LHCN-M2 (cell line): ENCODE measurements around the gene ZNF701. TPM values are rescaled to one million over a fixed set of nuclear protein-coding genes. Genes with fewer than 3 reads are reported as not detected.
"Not testable (repeated sequence)": the region's sequence is repeated elsewhere in the genome, so short reads cannot be mapped to it uniquely, and the experiment has no call there.

Experiments
- DNase-seq: peaks from one replicate; pipeline ENCODE4 v3.0.0-alpha.2; 2012; ENCODE audit warnings: low read depth
- total RNA-seq: library from RNA; depleted of rRNA; stranded (reverse); fragments of >200 nt; gene quantifications from 2 replicates; pipeline ENCODE4 v1.2.3, GENCODE V29; 2014

The ZNF701 gene
- total RNA-seq, 1 experiment from 2014 or later: 8.0 TPM

DNA sequence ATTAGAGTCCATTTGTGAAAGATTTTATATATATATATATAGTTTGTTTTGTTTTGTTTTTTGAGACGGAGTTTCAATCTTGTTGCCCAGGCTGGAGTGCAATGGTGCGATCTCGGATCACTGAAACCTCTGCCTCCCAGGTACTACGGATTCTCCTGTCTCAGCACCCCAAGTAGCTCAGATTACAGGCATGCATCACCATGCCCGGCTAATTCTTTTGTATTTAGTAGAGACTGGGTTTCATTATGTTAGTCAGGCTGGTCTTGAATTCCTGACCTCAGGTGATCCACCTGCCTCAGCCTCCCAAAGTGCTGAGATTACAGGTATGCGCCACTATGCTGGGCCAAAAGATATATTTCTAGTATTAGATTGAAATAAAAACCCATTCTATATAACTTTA lies 4.0 kb upstream of the ZNF701 start:
- DNase-seq: no peak

- peak; percentile 67 for DNase-seq
Measured at GRCh38 chr19:52566588-52566987, 3.5 kb upstream of the ZNF701 start.

DNA sequence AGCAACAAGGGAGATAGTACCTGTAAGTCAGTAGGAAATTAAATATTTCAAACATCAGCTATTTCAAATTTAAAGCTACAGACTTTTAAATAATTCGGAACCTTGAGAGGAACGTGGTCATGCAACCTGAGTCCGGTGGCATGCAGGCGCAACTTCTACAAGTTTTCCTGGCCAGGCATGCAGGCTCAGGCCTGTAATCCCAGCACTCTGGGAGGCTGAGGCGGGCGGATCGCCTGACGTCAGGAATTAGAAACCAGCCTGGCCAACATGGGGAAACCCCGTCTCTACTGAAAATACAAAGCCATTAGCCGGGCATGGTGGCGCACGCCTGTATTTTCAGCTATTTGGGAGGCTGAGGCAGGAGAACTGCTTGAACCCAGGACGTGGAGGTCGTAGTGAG lies 2.2 kb upstream of the ZNF701 start:
- no peak for DNase-seq

DNA sequence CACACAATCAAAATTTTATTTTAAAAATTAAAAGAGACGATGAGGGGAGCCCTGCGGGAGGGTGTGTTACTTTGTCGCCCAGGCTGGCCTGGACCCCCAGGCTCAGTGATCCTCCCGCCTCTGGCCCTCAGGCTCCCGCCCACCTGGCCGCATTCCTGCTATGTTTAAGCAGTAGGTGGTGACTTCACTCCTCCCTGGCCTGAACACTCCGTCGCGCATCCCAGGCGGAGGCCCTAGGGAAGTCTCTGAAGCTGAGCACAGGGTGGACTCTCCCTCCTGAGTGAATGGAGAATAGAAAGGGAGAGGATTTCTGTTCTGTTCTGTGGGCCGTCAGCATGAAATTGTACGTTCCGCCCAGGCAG lies 468 bp upstream of the ZNF701 start:
- not testable (repeated sequence) for DNase-seq

- no peak for DNase-seq
Measured at GRCh38 chr19:52584736-52585440, 14.8 kb downstream of the ZNF701 start.

DNA sequence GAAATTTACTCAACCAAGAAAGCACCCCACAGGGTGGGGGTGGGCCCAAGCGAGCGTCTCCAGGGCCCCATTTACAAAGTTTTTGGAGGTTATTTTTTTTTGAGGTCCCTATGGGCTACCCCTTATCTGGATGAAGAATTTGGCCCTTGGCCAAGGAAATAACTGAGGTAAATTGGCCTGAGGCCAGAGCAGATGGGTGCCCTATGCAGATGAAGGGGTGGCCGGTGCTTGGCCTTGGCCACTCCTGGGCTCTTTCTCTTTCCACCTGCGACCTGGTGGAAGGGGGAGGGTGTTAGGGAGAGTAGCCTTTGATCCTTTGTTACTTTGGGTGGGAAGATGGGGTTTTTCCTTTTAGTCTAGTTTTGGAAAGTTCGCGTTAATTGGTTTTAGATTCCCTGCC lies 15.5 kb downstream of the ZNF701 start:
- no peak for DNase-seq

DNA sequence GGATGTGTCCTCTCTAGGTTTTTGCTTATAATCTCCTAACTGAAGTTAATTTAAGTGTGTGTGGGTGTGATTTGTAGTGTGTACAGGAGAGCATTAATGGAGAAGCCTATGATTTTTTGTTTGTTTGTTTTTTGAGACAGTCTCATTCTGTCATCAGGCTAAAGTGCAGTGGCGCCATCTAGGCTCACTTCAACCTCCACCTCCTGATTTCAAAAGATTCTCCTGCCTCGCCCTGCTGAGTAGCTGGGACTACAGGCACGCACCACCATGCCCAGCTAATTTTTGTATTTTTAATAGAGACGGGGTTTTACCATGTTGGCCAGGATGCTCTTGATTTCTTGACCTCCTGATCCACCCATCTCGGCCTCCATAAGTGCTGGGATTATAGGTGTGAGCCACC lies 20.6 kb downstream of the ZNF701 start:
- no peak for DNase-seq

DNA sequence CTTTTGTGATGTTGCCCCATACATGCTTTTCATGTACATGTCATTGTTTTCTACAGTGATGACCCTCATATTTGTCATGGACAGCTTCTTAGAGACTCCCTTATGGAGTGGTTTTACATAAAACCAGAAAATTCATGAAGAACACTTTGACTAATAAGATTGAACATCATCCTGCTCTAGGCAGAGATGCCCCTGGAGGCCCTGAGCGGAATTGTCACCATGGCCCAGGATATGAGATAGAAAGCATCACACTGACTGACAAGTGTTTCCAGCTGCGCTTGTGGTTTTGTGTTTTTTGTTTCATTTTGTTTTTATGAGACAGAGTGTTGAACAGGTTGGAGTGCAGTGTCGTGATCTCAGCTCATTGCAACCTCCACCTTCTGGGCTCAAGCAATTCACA lies 22.2 kb downstream of the ZNF701 start:
- DNase-seq: no peak

DNA sequence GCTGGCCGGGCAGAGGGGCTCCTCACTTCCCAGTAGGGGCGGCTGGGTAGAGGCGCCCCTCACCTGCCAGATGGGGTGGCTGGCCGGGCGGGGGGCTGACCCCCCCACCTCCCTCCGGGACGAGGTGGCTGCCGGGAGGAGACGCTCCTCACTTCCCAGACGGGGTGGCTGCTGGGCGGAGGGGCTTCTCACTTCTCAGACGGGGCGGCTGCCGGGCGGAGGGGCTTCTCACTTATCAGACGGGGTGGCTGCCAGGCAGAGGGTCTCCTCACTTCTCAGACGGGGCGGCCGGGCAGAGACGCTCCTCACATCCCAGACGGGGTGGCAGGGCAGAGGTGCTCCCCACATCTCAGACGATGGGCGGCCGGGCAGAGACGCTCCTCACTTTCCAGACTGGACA lies 23.4 kb downstream of the ZNF701 start:
- not testable (repeated sequence) for DNase-seq

DNA sequence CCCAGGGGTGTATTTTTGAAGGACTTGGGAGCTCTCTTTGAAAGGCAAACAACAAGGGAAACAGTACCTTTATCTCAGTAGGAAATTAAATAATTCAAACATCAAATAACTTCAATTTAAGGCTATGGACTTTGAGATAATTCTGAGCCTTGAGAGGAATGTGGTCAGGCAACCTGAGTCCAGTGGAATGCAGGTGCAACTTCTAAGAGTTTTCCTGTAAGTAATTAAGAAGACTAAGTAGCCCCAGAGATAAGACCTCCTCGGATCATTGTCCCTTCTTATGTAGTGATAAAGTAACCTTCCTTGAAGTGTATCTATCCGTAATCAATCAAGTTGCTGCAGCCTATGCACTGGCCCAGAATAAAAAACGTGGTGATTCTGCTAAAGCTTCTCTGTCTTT lies 29.2 kb downstream of the ZNF701 start:
- DNase-seq: no peak

DNA sequence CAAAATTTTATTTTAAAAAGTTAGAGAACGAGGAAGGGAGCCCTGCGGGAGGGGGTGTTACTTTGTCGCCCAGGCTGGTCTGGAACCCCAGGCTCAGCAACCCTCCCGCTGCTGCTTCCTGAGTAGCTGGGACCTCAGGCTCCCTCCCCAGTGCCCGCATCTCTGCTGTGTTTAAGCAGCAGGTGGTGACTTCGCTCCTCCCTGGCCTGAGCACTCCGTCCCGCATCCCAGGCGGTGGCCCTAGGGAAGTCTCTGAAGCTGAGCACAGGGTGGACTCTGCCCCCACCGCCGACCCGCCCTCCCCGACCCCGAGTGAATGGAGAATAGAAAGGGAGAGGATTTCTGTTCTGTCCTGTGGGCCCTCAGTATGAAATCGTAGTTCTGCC lies 30.5 kb downstream of the ZNF701 start:
- no peak for DNase-seq

GRCh38 chr19:52601025-52601973 lies 31.2 kb downstream of the ZNF701 start:
- DNase-seq: peak; percentile 86

GRCh38 chr19:52601974-52602366 lies 31.9 kb downstream of the ZNF701 start:
- not testable (repeated sequence) for DNase-seq

DNA sequence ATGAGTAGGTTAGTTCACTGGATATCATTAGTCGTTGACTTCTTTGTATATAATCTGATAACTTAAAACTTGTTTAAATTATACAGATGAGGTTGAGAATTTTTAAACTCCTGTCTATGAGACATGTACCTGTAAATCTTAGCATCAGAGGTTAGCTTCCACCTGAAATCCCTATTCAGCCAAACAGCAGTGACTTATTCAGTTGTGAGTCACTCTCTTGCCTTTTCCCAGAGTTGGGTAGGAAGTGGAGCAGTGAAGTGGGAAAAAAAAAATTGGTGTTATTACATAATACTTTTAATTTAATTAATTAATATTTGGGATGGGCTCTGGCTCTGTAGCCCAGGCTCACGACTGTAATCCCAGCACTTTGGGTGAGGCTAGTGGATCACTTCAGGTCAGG lies 32.9 kb downstream of the ZNF701 start:
- no peak for DNase-seq

- no peak for DNase-seq
Measured at GRCh38 chr19:52603558-52604207, 33.6 kb downstream of the ZNF701 start.

DNA sequence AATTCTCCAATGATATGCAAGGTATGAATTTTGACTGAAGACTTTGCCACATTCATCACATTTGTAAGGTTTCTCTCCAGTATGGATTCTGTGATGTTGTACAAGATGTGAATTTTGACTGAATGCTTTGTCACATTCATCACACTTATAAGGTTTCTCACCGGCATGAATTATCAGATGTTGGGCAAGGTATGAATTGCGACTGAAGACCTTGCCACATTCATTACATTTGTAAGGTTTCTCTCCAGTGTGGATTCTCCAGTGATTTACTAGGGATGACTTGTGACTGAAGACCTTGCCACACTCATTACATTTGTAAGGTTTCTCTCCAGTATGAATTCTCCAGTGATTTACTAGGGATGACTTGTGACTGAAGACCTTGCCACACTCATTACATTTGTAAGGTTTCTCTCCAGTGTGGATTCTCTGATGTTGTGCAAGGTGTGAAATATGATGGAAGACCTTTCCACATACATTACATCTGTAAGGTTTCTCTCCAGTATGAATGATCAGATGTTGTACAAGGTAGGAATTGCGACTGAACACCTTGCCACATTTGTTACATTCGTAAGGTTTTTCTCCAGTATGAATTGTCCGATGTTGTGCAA lies 43.3 kb downstream of the ZNF701 start:
- DNase-seq: no peak

DNA sequence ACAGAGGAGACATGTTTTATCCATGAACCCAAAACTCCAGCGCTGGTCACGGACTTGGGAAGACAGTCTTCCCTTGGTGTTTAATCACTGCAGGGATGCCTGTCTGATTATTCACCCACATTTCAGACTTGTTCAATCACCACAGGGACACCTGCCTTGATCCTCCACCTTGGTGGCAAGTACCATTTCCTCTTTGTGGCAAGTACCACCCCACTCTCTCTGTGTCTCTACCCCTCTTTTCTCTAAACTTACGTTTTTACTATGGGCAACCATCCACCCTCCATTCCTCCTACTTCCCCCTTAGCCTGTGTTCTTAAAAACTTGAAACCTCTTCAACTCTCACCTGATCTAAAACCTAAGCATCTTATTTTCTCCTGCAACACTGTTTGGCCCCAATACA lies 51.3 kb downstream of the ZNF701 start:
- DNase-seq: no peak

- no peak for DNase-seq
Measured at GRCh38 chr19:52622261-52622660, 52.2 kb downstream of the ZNF701 start.

DNA sequence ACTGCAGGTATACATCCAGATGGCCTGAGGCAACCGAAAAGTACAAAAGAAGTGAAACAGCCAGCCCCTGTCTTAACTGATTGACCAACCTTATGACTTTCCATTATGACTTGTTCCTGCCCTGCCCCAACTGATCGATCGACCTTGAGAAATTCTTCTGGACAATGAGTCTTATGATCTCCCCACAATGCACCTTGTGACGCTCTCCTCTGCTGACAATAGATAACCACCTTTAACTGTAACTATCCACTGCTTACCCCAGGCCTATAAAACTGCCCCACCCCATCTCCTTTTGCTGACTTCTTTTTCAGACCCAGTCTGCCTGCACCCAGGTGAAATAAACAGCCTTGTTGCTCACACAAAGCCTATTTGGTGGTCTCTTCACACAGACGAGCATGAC lies 56.8 kb downstream of the ZNF701 start:
- no peak for DNase-seq

- DNase-seq: not testable (repeated sequence)
Measured at GRCh38 chr19:52627441-52627840, 57.4 kb downstream of the ZNF701 start.

DNA sequence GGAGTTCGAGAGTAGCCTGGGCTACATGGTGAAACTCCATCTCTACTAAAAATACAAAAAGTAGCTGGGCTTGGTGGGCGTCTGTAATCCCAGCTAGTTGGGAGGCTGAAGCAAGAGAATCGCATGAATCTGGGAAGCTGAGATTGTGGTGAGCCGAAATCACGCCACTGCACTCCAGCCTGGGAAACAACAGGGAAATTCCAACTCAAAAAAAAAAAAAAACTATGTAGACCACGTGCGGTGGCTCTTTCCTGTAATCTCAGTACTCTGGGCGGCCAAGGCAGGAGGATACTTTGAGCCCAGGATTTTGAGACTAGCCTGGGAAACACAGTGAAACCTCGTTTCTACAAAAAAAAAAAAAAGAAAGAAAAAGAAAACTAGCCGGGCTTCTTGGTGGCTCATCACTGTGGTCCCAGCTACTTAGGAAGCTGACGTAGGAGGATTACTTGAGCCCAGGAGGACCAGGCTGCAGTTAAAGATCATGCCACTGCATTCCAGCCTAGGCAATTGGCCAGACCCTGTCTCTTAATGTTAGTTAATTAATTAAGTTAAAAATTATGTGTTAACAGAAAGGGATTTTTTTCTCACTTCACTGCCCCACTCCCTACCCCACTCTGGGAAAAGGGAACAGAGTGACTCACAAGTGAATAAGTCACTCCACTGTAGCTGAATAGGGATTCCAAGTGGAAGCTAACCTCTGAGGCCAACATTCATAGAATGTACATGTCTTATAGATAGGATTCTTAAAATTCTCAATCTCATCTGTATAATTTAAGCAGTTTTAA lies 65.9 kb downstream of the ZNF701 start:
- DNase-seq: no peak
